ENCODE data around the gene RGS16. TPM values are rescaled to one million over a fixed set of nuclear protein-coding genes. Genes with fewer than 3 reads are reported as not detected.

RGS16 gene
- total RNA-seq, 1 donor = 2.3 TPM

GRCh38 chr1:182617734-182618351 is 13.7 kb upstream of the RGS16 start:
- DNase-seq (ENCODE audit: low read depth) = peak; percentile 40
- TF ChIP-seq, protein P1, sequence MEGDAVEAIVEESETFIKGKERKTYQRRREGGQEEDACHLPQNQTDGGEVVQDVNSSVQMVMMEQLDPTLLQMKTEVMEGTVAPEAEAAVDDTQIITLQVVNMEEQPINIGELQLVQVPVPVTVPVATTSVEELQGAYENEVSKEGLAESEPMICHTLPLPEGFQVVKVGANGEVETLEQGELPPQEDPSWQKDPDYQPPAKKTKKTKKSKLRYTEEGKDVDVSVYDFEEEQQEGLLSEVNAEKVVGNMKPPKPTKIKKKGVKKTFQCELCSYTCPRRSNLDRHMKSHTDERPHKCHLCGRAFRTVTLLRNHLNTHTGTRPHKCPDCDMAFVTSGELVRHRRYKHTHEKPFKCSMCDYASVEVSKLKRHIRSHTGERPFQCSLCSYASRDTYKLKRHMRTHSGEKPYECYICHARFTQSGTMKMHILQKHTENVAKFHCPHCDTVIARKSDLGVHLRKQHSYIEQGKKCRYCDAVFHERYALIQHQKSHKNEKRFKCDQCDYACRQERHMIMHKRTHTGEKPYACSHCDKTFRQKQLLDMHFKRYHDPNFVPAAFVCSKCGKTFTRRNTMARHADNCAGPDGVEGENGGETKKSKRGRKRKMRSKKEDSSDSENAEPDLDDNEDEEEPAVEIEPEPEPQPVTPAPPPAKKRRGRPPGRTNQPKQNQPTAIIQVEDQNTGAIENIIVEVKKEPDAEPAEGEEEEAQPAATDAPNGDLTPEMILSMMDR (IDR thresholded peaks at IDR 0.05; ENCODE audit: insufficient read depth, low read length) = no peak

DNA sequence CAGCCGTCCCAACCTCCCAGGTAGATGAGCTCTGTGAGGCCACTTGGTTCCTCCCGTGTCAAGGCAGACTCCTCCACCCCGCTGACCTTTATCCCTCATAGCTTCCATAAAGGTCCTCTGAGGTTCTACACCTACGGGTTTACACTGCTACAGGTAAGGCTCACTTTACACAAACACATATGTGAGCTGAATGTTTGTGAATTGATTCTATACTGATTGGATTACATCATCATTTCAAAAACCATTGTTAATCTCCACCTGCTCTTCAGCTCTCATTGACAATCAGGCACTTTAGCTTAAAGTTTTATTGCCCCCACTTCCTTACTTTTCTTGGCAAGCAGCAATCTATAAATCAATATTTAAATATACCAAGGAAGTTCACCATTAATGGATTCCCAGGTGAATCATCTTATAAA is 12.8 kb upstream of the RGS16 start:
- no peak for DNase-seq (ENCODE audit: low read depth)
- TF ChIP-seq, protein P1 (IDR thresholded peaks at IDR 0.05; ENCODE audit: insufficient read depth, low read length) = no peak
- no peak overlapping the region for H3K4me3 ChIP-seq (ENCODE audit: low read depth, low read length)

More at GRCh38 chr1:182617734-182618351, 13.7 kb upstream of the RGS16 start:
- no peak overlapping the region for H3K4me3 ChIP-seq (ENCODE audit: low read depth, low read length)

GRCh38 chr1:182616130-182617013 is 12.2 kb upstream of the RGS16 start:
- TF ChIP-seq, protein P1 (IDR thresholded peaks at IDR 0.05; ENCODE audit: insufficient read depth, low read length) = no peak
- H3K4me3 ChIP-seq (ENCODE audit: low read depth, low read length) = peak overlapping the region; percentile 17
- DNase-seq (ENCODE audit: low read depth) = peak; percentile 86

DNA sequence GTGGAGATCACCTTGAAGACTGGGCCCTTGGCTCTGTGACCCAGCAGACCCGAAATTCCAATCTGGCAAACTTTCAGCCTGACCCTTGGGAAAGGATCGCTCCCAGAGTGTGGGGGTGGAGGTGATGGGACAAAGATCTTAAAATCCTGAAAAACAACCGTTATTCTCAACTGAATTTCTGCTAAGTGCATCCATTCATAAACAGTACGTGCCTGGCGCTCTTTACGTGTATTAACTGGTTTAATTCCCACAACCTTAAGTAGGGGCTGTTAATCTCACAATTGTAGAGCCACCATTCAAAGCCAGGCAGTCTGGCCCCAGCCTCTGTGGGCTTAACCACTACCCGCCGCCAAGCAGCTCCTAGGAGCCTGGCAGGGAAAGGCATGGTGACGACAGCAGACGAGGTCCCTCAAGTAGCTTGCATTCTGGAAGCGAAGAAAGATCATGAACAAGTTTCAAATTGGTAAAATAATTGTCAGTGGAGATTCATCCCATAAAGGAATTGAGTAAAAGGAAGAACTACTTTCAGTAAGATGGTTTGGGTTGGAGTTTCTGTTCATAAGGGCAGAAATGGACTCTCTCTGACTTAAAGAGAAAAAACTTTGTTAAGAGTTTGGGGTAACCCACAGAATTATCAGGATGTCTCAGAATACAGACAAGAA is 11.4 kb upstream of the RGS16 start:
- TF ChIP-seq, protein P1 (IDR thresholded peaks at IDR 0.05; ENCODE audit: insufficient read depth, low read length) = no peak
- H3K4me3 ChIP-seq (ENCODE audit: low read depth, low read length) = peak overlapping the region; percentile 50
- peak; percentile 66 for DNase-seq (ENCODE audit: low read depth)

DNA sequence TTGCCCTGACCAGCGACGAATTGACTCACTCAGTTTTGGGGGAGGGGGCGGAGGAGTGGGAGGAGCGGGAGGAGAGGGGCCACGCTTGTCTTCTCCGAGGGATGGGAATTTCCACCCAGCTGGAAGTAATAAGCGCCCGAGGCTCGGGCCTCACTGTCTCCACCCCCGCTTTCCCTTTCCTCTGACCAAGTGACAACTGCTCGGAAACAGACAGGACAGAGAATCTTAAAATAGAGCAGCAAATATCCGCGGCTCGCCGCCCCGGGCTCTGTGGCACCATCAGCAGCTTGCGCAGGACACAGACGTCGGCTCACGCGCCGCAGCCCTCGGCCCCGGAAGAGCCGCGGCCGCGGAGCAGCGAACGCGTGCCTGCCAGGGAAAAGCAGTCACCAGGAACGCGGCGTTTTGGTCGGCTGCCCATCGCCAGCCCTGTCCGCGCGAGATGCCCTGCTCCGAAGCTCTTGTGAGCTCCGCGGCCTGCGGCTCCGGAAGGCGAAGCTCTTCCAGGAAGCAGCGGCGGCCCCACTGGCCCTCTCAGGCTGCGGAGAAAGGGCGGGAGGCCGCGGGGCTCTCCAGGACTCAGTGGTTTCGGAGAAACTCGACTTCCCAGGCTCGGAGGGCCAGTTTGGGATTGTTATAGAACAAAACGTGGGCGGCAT is 10.7 kb upstream of the RGS16 start:
- H3K4me3 ChIP-seq (ENCODE audit: low read depth, low read length) = peak overlapping the region; percentile 50
- DNase-seq (ENCODE audit: low read depth) = peak; percentile 83
- TF ChIP-seq, protein P1 (IDR thresholded peaks at IDR 0.05; ENCODE audit: insufficient read depth, low read length) = no peak

DNA sequence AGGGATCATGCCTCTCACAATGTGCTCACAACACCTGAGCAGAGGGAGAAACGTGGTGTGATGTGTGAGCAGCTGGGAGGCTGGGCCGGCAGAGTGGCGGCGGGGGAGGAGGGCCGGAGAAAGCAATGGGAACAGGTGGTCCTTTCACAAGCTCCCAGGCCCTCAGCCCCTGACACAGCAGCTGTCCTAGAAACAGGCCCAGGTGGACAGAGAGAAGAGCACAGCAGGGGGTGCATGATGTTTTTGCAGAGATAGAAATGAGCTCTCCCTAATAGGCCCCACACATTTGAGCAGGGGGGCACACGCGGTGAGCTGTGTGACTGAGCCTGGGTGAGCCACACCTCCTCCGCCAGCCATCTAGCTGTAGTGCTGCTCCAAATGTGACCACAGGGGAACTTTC is 7.6 kb upstream of the RGS16 start:
- no peak for DNase-seq (ENCODE audit: low read depth)
- TF ChIP-seq, protein P1 (IDR thresholded peaks at IDR 0.05; ENCODE audit: insufficient read depth, low read length) = no peak
- no peak overlapping the region for H3K4me3 ChIP-seq (ENCODE audit: low read depth, low read length)
